ENCODE data around the gene USP20.

USP20 gene

DNA sequence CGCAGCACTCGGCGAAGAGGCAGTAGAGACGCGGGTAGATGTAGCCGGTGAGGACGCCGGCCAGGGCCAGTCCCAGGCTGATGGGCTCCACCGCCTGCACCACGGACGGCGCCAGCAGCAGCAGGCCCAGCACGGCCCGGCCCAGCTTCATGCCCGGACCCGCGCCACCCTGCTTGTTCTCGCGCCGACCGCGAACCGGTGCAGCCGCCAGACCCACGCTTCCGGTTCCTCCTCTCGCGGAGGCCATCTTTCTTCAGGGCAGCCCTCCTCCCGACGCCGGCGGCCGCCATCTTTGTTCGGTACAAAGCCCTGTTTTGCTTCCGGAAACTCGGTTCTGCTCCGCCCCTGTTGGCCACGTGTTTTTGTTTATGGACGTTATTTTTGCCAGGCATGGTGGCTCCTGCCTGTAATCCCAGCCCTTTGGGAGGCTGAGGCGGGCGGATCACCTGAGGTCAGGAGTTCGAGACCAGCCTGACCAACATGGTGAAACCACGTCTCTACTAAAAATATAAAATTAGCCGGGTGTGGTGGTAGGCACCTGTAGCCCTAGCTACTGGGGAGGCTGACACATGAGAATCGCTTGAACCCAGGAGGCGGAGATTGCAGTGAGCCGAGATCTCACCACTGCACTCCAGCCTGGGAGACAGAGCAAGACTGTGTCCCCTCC lies 11.2 kb upstream of the USP20 start, which contains the start of gene TOR1A:
Gene TOR1A, minus strand, starts transcription at position 202 of the 667 bp plus-strand sequence. Its CDS starts 51 bp downstream, at position 151.
- peak; percentile 86 for DNase-seq

DNA sequence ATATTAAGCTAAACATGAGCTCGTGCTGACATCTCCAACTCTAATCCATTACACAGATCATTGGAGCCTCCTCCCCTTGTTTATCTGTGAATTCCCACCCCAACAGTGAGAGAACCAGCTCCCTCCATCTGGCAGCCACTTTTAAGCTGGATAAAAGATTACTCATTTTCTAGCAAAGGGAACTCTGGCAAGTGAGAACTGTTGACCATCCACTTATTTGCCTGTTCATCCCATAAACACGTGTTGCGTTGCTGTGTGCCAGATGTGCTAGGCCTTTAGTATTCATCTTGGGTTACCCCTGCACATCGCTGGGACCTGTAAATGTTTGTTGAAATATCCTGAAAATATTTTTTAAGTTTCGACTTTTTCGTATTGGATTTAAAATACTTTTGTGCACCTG lies 8.9 kb upstream of the USP20 start:
- no peak for DNase-seq

DNA sequence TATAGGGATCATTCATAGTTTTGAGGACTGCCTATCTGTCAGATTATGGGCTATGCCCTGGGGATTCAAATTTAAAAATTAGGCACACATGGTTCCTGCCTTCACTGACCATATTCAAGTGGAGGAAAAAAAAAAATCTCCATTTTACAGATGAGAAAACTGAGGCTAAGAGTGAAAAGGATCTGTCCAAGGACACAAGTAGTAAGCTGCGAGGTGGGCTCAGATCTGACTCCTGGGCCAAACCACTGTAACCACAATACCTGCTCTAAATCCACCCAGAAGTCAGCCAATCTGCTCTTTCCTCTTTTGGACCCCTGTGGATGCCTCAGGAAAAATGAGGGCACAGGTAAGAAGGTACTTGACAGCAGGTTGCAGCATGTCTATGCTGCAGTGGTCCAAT lies 8.5 kb upstream of the USP20 start:
- no peak for DNase-seq

DNA sequence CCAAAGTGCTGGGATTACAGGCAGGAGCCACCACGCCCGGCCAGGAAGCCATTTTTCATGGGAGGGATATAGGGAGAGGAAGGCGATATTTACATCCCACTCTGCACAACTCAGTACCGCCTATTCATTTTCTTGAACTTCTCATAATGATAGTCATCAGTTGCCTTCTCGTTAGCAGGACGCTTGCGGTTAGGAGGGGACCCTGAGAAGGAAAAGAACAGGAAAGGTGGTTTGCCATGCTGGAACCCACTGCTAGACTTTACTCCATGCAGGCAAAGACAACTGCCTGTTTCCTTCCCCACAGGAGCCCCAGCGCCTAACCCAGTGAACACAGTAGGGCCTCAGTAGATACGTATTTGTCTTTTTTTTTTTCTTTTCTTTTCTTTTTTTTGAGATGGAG lies 7.2 kb upstream of the USP20 start:
- no peak for DNase-seq

DNA sequence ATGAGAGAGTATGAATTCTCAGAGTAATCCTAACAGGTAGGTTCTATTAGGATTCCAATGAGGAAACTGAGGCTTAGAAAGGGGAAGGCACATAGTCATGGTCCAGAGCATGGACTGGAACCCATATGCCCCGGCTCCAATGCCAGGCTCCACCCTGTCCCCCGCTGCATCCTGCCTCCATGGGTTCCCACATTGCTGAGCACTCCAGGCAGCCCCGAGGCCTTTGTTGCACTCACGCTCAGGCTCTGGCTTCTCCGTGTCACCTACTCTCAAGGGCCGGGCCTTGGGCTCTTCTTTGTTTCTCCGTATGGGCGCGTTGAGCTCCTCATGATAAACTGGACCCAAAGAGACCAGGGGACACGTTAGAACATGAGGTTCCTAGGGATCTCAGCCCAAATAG lies 6.3 kb upstream of the USP20 start:
- no peak for DNase-seq

DNA sequence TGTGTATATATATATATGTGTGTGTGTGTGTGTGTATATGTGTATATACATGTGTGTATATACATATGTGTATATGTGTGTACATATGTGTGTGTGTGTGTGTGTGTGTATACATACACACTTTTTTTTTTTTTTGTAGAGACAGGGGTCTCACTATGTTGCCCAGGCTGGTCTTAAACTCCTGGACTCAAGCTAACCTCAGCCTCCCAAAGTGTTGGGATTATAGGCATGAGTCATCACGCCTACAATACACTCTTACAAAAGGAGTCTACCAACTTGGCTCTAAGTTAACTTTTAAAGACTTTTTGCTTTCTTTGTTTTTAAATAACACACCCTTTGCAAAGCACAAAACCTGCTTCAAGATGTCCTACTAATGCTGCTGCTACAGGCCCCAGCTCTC lies 2.3 kb upstream of the USP20 start:
- DNase-seq = no peak

DNA sequence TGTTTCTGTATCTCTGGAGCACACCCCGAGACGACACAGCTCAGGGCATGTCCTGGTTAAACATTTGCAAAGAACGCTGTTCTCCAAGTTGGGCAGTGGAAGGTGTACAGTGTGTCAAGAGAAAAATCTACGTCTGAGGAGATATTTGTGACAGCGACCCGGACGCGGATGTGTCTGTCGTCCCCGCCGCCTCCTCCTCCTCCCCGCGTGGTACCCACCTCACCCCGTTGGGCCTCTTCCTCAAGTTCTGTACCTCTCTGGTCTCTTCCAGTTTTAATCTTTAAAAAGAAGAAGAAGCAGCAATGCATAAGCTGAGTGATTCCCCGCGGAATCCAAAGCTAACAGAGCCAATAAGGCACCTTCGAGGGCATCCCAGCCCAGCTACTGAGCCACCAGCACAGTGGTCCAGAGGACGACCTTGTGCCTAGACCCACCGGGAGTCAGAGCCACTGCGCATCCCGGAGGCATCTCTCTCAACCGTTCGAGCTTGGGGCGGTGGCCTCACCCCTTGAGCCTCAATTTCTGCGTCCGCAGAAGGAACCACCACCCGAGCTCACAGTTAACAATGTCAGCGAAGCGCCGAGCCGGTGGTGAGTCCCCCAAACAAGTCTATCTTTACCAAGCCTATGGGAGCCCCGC lies 650 bp upstream of the USP20 start:
- no peak for DNase-seq

DNA sequence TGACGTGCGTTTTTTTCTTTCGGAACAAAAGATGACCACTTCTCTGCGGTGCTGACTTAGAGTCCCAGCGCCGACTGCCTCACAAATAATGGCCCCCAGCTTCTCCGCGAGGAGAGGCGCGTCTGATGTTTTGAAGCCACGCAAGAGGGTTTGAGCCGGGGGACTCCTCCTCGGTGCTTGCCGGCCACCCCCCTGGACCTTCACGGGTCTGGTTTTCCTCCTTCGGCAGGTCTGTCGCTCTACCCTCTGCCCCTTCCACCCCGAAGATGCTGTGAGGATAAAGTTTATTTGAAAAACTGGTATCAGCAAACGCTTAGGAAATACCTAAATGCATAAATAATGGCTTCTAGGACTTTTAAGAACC lies 584 bp downstream of the USP20 start:
- no peak for DNase-seq

DNA sequence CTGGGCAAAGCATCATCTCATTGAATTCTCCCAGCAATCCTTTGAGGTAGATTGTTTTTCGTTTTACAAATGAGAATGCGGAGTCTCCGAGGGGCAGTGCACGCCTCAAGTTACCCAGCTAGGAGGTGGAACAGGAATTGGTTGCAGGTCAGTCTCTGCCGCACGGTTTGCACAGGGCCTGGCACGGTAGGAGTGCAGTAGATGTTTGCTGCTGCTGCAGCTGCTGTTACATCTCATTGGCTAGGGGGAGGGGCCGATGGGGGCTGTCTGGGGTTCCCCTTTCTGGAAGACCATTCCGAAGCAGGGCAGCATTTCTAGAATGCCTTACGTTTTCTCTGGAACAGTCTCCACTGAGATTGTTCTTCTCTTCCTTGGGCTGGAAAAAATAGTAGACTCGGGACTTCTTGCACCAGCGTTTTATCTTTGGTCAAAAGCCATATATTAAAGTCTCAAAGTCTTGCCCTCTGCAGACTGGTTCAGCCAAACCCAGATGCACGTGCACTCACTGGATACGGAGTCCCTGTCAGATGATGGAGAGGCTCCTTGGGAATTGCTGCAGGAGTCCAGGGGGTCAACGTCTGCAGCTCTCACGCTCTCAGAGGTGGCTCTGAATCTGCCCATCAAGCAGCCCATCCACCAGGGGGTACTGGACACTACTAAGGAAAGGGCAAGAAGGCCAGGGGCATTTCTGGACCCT lies 1.2 kb downstream of the USP20 start:
- DNase-seq = no peak

DNA sequence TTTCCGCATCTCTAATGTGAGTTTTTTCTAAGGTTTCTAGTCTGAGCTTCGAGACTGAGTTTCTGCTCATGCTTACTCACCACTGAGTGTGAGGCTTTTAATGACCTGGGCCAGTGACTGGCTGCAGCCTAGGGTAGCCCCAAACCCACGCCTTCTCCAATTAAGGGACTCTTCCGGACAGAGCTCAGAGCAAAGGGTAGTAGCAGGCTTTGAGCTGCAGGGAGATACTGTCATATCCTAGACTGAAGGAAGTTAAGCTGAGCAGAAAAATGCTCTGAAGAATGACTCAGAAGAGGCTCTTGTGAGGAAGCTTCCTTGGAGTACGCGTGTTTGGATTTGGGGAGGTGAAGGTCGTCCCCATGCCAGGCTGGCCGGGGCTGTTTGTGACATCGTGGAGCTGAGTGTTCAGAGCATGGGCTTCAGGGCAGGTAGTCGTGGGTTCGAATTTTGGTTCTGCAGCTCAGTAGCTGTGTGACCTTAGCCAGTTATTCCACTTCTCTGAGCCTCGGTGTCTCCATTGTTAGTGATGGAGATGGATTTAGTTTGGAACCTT lies 3.5 kb downstream of the USP20 start:
- no peak for DNase-seq

DNA sequence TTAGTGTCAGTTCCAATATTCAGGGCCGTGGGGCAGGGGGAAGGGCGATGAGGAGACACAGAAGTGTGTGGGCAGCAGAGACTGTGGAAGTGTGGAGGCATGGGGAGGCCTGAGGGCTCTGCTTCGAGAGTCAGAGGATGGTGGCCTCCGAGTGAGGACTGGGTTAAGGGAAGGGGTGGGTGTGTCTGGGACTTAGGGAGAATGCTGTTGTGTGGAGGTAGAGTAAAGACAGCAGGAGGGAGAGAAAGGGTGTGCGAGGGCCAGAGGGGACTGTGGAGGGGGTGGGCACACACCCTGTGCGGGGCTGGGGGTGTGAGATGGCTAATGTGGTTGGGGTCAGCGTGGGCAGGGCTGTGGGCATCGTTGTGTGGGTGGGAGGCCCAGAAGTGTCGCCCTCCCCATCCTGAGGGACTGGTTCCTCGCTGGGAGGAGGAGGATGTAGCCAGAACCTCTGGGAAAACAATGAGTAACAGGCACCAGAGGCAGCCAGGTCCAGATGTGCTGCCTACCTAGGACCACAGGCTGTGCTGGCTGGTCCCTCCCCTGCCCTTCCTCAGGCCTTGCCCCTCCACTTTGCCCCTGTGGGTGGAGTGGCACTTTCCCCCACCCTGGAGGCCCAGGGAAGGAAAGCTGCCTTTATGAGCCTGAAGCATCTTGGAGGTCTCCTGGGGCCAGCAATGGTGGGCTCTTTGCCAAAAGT lies 4.2 kb downstream of the USP20 start:
- no peak for DNase-seq

DNA sequence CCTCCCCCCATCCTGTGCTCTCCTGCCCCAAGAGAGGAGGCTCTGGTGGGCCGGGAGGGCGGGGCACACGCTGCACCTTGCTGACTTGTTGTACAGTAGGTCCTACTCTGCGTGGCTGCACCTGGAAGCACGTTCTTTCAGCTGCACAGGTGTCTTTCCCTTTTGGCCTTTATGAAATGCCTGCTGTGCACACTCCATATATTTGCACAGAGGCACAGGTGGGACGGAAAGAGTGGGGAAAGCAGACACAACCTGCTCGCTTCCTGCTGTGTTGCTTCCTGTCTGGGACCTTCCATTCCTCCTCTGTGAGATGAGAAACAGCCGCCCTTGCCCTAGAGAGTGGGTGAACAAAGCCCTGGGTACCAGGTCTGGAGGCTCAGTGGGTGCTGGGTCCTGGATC lies 4.8 kb downstream of the USP20 start:
- no peak for DNase-seq

DNA sequence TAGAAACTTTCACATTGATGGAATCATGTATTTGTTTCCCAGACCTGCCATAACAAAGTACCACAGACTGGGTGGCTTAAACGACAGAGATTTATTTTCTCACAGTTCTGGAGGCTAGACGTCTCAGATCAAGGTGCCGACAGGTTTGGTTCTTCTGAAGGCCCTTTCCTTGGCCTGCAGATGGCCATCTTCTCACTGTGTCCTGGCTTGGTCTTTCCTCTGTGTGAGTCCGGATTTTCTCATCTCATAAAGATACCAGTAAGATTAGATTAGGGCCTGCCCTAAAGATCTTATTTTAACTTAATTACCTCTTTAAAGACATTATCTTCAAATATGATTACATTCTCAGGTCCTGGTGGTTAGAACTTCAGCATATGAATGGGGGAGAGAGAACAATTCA lies 5.8 kb downstream of the USP20 start:
- DNase-seq = no peak

DNA sequence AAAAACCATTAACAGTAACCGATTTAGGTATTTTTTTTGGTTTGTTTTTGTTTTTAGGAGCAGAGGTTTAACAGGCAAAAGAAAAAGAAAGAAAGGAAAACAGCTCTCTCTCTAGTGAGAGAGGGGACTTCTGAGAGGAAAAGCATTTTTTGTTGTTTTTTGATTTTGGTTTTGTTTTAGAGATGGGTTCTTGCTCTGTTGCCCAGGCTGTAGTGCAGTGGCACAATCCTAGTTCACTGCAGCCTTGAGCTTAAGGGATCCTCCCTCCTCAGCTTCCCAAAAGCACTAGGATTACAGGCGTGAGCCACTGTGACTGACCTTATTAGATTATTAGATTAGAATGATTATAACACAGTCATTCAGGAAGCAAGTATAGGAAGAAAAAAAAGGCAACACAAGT lies 10.1 kb downstream of the USP20 start:
- no peak for DNase-seq

DNA sequence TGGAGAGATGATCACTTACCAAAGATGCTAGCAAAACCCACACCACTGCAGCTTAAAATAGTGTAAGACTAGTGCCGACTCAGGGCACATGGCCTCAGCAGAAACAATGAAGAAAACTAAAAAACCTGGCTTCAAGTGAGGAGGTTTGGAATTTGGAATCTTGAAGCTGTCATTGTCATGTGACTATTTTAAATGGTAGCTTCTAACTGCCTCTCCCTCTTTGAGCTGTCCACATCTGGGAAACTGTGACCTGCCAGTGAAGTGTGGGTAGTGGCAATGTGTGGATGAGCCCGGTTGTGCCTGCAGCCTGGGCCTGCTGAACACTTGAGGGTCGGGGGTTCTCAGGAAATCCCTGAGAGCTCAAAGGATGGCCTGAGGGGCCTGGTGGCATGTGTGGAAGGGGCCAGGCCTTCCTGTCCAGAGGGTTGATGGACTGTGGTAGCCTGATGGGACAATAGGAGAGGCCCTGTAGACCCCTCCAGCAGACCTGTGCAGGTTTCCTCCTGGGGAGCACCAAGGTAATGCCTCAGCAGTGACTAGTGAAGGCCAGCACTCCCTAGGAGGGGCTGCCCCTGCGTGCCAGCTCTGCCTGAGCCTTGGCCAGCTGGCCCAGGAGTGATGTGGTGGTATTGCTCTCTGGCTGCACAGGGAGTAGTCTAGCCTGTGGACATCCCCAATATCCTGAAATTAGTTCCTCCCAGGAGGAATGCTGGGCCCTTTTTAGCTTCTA lies 13.6 kb downstream of the USP20 start:
- DNase-seq = no peak

DNA sequence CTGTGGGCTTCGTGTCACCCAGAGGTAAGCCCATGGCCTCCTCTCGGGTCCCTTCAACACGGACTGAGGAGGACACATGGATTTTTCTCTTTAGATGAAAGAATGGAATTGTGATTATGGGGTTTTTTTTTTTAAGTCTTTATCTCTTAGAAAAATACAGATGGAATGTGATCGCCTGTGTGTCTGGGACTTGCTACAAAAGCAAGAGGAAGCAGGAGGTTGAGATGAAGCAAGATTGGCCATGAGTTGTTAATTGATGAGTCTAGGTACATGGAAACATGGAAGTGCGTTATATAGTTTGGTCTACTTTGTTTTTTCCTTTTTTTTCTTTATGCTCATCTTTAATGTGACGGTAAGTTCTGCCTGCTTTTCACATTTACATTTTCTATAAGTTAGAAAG lies 14.6 kb downstream of the USP20 start:
- no peak for DNase-seq

DNA sequence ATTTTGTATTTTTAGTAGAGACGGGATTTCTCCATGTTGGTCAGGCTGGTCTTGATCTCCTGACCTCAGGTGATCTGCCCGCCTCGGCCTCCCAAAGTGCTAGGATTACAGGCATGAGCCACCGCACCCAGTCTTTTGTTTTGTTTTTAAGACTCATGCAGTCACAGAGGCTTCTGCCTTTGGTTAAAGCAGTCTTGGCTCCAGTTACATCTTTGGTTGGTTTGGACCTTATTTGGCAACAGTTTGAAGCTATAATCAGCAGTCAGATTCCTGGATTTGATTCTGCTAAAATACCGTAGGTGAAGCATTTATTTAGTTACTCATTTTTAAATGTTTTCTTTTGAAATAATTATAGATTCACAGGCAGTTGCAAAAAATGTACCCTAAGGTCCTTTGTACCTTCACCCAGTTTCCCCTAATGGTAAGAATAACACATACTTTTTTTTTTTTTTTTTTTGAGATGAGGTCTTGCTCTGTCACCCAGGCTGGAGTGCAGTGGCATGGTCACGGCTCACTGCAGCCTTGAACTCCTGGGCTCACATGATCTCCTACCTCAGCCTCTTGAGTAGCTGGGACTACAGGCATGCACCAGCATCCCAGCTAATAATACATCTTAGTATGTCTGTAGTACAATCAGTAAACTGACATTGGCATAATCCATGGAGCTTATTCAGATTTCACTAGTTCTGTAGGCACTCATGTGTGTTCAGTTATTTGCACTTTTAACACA lies 15.7 kb downstream of the USP20 start:
- no peak for DNase-seq

DNA sequence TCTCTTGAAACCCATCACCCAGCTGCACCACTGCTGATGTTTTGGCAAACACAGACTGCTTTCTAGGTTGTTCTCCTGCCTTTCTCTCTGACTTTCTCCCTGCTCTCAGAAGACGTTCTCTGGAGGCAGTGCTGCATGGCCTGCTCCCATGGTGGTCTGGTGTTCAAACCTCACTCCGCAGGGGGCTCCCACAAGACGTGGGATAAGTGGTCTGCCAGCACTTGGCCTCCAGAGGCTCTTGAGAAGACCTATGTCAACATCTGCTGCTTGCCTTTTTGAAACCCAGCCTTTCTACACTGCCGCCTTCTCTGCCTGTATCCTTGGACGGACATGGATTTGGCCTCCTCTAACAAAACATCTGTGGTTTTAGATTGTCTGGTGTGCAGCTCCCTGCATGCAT lies 16.6 kb downstream of the USP20 start:
- no peak for DNase-seq

DNA sequence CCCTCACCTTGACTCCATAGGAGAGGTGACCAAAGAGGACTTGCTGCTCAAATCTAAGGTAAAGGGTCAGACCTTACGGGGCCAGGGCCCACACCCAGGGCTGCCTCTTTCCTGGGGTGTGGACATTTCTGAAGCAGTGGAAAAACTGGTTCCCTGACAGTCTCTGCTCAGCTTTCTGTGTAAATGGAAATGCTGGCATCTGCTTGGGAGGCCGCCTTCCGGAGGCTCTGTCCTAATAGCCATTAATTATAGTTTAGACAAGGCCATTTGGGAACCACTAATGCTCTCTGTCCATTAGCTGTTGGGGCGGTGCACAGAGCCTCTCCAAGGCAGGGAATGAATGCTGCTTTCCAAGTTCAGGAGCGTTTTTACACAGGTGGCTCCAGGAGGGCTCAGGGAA lies 17.3 kb downstream of the USP20 start:
- no peak for DNase-seq

DNA sequence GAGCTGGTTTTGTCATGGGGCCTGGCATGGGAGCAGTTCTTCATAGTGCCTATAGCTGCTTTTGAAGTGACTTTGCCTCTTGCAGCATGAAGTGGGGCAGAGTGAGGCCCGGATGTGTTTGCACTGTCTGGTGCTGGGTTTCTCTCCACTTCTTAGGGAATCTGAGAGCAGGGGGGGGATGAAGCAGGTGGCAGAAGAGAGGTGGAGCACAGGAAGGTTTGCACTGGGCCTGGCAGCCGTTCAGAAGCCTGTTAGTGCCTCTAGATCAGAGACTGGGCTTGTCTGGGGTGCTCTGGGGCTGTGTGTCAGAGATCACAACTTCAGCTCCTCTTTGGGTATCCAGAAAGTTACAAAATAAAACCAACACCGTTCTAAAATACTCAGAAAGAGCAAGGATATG lies 18.4 kb downstream of the USP20 start:
- no peak for DNase-seq

DNA sequence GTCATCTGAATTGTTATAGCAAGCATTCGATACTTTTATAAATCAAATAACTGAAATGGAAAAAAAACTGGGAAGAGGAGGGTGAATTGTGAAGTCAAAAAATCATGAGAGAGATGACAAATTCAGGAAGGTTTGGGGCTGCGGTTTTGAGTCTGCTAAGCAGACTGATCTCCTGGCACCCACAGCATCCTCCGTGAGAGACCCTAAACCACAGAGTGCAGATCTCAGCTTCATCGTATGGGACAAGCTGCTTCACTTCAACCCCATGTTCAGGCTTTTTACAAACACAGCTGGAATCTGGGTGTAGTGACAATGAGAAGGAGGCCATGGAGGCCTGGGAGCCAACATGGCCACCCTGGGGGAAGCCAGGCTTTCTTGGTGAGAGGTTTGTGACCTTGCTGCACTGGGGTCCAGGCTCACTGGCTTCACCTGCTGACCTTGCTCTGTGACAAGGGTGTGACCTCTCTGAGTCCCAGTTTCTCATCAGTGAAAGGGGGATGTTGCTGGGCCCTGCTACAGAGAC lies 19.4 kb downstream of the USP20 start:
- DNase-seq = no peak

DNA sequence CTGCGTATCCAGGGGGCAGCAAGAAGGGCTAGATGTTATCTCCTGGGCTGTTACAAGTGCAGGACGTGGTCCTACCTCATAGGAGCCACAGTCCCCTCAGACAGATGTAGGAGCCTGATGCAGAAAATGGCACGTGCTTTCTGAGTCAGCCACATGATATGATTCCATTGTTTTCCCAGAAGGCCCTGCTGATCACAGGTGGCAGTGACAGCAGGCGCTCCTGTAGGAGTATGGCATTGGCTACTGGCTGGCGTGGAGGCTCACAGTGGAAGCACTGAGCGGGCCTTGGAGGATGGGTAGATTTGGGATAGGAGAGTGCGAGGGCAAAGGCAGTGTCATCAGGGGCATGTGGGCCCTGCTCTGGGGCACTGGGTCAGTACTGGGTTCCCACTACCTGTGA lies 21.9 kb downstream of the USP20 start:
- DNase-seq = no peak

Measured in DMS 273 treated with DMSO at 0.1 percent for 48 hours (cell line).